SK-N-SH treated with all-trans-retinoic acid at 6 μM for 48 hours (cell line): Measurements from ENCODE around the gene HES6.

ENCODE experiments used
- ARNTL ChIP-seq: fragments of 450-650 bp; formaldehyde crosslinking; IDR thresholded peaks from 2 replicates; pipeline ENCODE4 v1.5.0; 2020; ENCODE audit warnings: low read depth, mild to moderate bottlenecking, moderate library complexity, borderline replicate concordance
- BACH2 ChIP-seq: fragments of 250-450 bp; sonication (Bioruptor Pico); IDR thresholded peaks from 2 replicates; pipeline ENCODE4 v1.9.0; 2021; ENCODE audit warnings: mild to moderate bottlenecking, borderline replicate concordance
- ISL1 ChIP-seq: fragments of 250-450 bp; sonication (Bioruptor Pico); IDR thresholded peaks from 2 replicates; pipeline ENCODE4 v2.1.2; 2022; ENCODE audit warnings: mild to moderate bottlenecking, moderate library complexity
- TCF4 ChIP-seq: fragments of 250-450 bp; sonication (Bioruptor Pico); IDR thresholded peaks from 2 replicates; pipeline ENCODE4 v1.8.0; 2021; ENCODE audit warnings: mild to moderate bottlenecking, moderate library complexity, borderline replicate concordance
- TSHZ2 ChIP-seq: fragments of 250-450 bp; sonication (Bioruptor Pico); IDR thresholded peaks from 2 replicates; pipeline ENCODE4 v1.5.0; 2020; ENCODE audit warnings: mild to moderate bottlenecking, moderate library complexity
- ZFP3 ChIP-seq: fragments of 250-450 bp; sonication (Bioruptor Pico); IDR thresholded peaks from 2 replicates; pipeline ENCODE4 v1.5.0; 2020; ENCODE audit warnings: mild to moderate bottlenecking, moderate library complexity
- ZFP30 ChIP-seq: fragments of 450-650 bp; formaldehyde crosslinking; IDR thresholded peaks from 2 replicates; pipeline ENCODE4 v1.5.0; 2022; ENCODE audit warnings: mild to moderate bottlenecking, moderate library complexity
- TF ChIP-seq, protein P1 (sequence below): fragments of 250-450 bp; sonication (Bioruptor Pico); IDR thresholded peaks from 2 replicates; pipeline ENCODE4 v1.5.1; 2020; ENCODE audit warnings: low read depth, mild to moderate bottlenecking, moderate library complexity
- TF ChIP-seq, protein P2 (sequence below): fragments of 250-450 bp; sonication (Bioruptor Pico); IDR thresholded peaks from 2 replicates; pipeline ENCODE4 v1.8.0; 2020; ENCODE audit warnings: mild to moderate bottlenecking, moderate library complexity, borderline replicate concordance
- TF ChIP-seq, protein P3 (sequence below): fragments of 250-450 bp; sonication (Bioruptor Pico); IDR thresholded peaks from 2 replicates; pipeline ENCODE4 v1.8.0; 2021; ENCODE audit warnings: low read depth, mild to moderate bottlenecking, moderate library complexity, borderline replicate concordance

- TF ChIP-seq ZFP30 = no peak
- no peak for TF ChIP-seq BACH2 (CRISPR knock-in tag)
- no peak for TF ChIP-seq TCF4 (CRISPR knock-in tag)
- TF ChIP-seq, protein P1, sequence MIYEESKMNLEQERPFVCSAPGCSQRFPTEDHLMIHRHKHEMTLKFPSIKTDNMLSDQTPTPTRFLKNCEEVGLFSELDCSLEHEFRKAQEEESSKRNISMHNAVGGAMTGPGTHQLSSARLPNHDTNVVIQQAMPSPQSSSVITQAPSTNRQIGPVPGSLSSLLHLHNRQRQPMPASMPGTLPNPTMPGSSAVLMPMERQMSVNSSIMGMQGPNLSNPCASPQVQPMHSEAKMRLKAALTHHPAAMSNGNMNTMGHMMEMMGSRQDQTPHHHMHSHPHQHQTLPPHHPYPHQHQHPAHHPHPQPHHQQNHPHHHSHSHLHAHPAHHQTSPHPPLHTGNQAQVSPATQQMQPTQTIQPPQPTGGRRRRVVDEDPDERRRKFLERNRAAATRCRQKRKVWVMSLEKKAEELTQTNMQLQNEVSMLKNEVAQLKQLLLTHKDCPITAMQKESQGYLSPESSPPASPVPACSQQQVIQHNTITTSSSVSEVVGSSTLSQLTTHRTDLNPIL (CRISPR knock-in tag) = no peak
- no peak for TF ChIP-seq ZFP3 (CRISPR knock-in tag)
- TF ChIP-seq, protein P2, sequence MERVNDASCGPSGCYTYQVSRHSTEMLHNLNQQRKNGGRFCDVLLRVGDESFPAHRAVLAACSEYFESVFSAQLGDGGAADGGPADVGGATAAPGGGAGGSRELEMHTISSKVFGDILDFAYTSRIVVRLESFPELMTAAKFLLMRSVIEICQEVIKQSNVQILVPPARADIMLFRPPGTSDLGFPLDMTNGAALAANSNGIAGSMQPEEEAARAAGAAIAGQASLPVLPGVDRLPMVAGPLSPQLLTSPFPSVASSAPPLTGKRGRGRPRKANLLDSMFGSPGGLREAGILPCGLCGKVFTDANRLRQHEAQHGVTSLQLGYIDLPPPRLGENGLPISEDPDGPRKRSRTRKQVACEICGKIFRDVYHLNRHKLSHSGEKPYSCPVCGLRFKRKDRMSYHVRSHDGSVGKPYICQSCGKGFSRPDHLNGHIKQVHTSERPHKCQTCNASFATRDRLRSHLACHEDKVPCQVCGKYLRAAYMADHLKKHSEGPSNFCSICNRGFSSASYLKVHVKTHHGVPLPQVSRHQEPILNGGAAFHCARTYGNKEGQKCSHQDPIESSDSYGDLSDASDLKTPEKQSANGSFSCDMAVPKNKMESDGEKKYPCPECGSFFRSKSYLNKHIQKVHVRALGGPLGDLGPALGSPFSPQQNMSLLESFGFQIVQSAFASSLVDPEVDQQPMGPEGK (CRISPR knock-in tag) = no peak
- TF ChIP-seq, protein P3, sequence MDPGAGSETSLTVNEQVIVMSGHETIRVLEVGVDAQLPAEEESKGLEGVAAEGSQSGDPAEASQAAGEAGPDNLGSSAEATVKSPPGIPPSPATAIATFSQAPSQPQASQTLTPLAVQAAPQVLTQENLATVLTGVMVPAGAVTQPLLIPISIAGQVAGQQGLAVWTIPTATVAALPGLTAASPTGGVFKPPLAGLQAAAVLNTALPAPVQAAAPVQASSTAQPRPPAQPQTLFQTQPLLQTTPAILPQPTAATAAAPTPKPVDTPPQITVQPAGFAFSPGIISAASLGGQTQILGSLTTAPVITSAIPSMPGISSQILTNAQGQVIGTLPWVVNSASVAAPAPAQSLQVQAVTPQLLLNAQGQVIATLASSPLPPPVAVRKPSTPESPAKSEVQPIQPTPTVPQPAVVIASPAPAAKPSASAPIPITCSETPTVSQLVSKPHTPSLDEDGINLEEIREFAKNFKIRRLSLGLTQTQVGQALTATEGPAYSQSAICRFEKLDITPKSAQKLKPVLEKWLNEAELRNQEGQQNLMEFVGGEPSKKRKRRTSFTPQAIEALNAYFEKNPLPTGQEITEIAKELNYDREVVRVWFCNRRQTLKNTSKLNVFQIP = no peak
- no peak for TF ChIP-seq ARNTL (CRISPR knock-in tag)
- TF ChIP-seq ISL1 = no peak
- TF ChIP-seq TSHZ2 (CRISPR knock-in tag) = no peak
These were observed 21.0 kb upstream of the HES6 start for GRCh38 chr2:238260883-238261282.
